ENCODE measurements around the gene GPC6.

DNA sequence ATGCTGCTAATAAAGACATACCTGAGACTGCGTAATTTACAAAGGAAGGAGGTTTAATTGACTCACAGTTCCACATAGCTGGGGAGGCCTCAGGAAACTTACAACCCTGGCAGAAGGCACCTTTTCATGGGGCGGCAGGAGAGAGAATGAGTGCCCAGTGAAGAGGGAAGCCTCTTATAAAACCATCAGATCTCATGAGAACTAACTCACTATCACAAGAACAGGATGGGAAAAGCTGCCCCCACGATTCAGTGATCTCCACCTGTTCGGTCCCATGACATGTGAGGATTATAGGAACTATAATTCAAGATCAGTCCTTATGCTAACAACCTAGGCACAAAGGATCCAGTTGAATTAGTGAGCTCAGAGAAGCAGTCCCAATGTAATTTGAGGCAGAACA is 59.4 kb downstream of the GPC6 start:
- TF ChIP-seq, protein P1, sequence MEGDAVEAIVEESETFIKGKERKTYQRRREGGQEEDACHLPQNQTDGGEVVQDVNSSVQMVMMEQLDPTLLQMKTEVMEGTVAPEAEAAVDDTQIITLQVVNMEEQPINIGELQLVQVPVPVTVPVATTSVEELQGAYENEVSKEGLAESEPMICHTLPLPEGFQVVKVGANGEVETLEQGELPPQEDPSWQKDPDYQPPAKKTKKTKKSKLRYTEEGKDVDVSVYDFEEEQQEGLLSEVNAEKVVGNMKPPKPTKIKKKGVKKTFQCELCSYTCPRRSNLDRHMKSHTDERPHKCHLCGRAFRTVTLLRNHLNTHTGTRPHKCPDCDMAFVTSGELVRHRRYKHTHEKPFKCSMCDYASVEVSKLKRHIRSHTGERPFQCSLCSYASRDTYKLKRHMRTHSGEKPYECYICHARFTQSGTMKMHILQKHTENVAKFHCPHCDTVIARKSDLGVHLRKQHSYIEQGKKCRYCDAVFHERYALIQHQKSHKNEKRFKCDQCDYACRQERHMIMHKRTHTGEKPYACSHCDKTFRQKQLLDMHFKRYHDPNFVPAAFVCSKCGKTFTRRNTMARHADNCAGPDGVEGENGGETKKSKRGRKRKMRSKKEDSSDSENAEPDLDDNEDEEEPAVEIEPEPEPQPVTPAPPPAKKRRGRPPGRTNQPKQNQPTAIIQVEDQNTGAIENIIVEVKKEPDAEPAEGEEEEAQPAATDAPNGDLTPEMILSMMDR (IDR thresholded peaks at IDR 0.05; ENCODE audit: low read depth, low read length, missing input control): no peak
- no peak for TF ChIP-seq GABPA (IDR thresholded peaks at IDR 0.05 in 1 of 2, conservative IDR thresholded peaks at IDR 0.05 in 1 of 2)

Measured in liver (tissue), 3 donors.